Hematopoietic multipotent progenitor cell (in vitro differentiated cells): ENCODE data around the gene KRTAP3-3. TPM values are rescaled to one million over a fixed set of nuclear protein-coding genes. Genes with fewer than 3 reads are reported as not detected.
"Not testable (repeated sequence)": the region's sequence is repeated elsewhere in the genome, so short reads cannot be mapped to it uniquely, and the experiment has no call there.

Experiments
- DNase-seq, 3 donors: peaks; one replicate each; pipeline ENCODE4 v3.0.0-alpha.2; 2011 to 2015; ENCODE audit warnings: low read depth in 2 of 3, low spot score in 2 of 3
- total RNA-seq: library from RNA; depleted of rRNA; stranded (reverse); fragments of >200 nt; gene quantifications from one replicate; pipeline ENCODE4 v1.2.3, GENCODE V29; 2012

The KRTAP3-3 gene
- total RNA-seq = not detected

DNA sequence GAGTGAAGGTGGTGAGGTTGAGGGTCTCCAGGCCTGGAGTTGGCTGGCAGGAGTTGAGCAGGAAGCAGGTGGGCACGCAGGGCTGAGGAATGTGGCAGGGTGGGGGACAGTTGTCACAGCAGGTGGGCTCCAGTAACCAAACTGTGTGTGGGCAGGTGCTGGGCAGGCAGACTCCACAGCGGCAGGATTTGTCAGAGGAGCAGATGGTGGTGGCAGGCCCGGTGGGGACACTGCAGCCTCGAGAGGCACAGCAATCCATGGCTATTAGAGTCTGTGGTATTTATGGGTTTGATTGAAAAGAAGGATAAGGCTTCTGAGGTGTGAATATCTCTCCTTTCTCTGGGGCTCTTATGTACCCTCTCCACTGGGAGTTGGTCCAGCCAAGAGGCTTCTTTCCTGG lies at the start of gene KRTAP3-3:
KRTAP3-3 (minus strand) TSS at position 326 of the 400 bp plus-strand sequence; CDS start at position 259, 67 bp downstream.
- DNase-seq = no peak

DNA sequence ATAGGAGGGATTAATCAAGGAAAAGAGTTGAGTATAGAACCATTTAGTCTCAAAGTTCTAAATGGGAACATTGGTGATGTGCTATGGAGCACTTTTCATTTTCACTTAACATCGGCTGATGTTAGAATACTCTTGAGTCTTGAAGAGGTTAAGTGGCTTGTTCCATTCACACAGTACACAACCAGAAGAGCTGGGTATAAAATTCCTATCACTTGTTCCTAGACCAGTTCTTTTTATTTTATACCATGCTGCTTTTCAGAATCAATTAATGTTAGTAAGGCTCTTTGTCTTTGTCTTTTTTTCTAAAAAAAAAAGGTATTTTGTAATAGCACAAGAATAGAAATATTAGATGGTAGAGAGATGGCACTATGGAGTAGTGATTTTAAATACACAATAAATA lies 49.0 kb upstream of the KRTAP3-3 start:
- no peak for DNase-seq

GRCh38 chr17:41040783-41041571 lies 47.0 kb upstream of the KRTAP3-3 start, which contains the start of gene KRTAP1-1:
Gene KRTAP1-1 (minus strand): TSS chr17:41041450. CDS start chr17:41041397, 53 bp downstream.
- DNase-seq = not testable (repeated sequence)

DNA sequence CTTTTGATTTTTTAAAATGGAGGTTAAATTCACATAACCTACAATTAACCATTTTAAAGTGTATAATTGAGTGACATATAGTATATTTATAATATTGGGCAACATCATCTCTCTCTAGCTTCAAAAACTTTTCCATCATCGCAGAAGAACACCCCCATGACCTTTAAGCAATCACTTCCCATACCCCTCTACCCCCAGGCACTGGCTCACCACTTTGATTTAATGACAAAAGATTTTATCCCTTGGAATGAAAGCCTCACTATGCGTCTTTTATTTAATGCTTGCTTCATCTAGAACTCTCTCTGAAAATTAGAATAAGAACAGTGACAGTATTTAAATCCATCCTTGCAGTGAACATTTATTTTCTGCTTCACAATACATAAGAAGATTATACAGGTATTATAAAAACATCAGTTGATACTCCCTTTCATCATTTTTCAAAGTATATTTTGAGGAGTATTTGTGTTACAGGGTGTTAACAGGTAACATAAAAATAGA lies 43.9 kb upstream of the KRTAP3-3 start:
- DNase-seq = no peak

- DNase-seq = not testable (repeated sequence)
Observed at GRCh38 chr17:41034346-41034935, 40.5 kb upstream of the KRTAP3-3 start, which contains the start of gene KRTAP1-3. Gene KRTAP1-3 (minus strand): TSS chr17:41034874. CDS start chr17:41034821, 53 bp downstream.

DNA sequence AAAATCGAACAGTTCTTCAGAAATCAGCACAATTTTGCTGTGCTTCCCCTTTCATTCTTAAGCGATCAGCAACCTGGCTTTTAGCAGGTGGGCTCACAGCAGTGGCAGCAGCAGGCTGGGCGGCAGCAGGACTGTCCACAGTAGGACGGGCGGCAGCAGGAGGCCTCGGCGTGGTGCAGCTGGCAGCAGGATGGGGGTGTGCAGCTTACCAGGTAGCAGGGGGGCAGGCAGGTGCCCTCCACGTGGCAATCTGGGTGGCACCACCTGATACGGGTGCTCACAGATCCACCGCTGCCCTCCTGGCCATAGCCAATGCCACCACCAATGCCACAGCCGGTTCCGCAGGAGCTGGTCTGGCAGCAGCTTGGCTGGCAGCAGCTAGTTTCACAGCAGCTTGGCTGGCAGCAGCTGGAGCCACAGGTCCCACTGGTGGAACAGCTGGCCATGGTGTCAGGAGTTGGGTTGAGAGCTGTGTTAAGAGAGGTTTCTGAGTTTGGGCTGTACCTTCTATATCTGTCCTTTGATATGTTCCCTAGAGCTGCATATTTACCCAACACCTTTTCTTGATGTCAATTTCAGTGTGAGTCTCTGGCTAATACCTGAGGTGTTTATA lies 35.8 kb upstream of the KRTAP3-3 start, which contains the start of gene KRTAP1-4:
KRTAP1-4 (minus strand) TSS at position 563 of the 613 bp plus-strand sequence; CDS start at position 446, 117 bp downstream.
- DNase-seq = no peak

DNA sequence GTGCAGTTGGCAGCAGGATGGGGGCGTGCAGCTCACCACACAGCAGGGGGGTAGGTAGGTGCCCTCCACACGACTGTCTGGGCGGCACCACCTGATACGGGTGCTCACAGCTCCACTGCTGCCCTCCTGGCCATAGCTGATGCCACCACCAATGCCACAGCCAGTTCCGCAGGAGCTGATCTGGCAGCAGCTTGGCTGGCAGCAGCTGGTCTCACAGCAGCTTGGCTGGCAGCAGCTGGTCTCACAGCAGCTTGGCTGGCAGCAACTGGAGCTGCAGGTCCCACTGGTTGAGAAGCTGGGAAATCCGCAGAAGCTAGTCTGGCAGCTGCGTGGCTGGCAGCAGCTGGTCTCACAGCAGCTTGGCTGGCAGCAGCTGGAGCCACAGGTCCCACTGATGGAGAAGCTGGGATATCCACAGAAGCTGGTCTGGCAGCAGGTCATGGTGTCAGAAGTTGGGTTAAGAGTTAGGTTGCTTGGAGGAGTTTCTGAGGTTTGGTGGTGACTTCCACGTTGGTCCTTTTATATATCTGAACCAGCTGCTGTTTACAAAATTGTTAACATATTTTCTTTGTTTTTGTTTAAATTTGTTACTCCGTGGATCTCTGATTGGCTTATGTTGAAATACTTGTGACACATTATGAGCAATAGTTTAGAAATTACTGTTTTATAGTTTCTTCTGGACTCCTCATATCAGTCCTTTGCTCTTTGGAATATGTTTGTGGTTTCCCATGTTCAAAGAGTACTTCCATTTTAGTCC lies 32.9 kb upstream of the KRTAP3-3 start, which contains the start of gene KRTAP1-5:
KRTAP1-5 (minus strand) TSS at position 494 of the 757 bp plus-strand sequence; CDS start at position 441, 53 bp downstream.
- DNase-seq = no peak

GRCh38 chr17:41024697-41025096 lies 30.7 kb upstream of the KRTAP3-3 start:
- DNase-seq = no peak

GRCh38 chr17:41020336-41020735 lies 26.4 kb upstream of the KRTAP3-3 start:
- no peak for DNase-seq

- DNase-seq = no peak
Observed at GRCh38 chr17:41019415-41019814, 25.5 kb upstream of the KRTAP3-3 start.

- peak in 2 of 3 donors; percentile 3 to 44 for DNase-seq
Observed at GRCh38 chr17:41018541-41018940, 24.6 kb upstream of the KRTAP3-3 start.

GRCh38 chr17:41016578-41017215 lies 22.7 kb upstream of the KRTAP3-3 start:
- DNase-seq = no peak

DNA sequence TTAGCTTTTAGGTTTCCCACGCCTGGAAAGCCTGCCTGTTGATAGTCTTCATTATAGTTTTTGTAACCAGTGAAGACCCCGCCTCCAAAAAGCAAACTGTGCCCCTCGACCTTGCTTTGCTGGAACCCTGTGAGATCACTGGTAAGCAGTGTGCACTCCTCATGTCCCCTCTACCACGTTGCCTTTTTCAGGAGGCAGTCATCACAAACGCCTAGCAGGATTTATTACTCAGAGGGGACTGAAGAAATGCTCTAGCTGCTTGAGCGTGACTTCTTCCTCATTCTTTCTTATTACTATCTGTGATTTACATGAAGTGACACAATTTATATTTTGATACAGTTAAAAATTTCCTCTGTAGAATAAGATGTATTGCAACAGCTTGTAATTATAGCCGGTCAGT lies 21.5 kb upstream of the KRTAP3-3 start:
- no peak for DNase-seq

DNA sequence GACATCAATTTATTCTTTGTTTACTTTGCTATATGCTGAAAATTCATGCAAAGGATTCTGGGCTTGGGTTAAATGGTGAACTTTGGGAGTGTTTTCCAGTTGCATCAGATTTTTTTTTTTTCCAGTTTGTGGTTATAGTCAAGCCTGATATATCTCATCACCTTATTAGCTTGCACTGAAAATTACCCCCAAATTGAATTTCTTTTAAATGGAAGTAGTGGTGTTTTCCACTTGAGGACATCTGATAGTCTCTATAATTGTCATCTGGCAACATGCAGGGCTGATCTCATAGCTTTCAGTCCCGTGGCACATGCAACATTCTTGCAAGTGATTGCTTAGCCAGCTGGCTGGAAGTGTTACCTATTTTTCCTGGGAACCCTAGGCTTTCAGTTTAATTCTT lies 19.6 kb upstream of the KRTAP3-3 start:
- DNase-seq = no peak

DNA sequence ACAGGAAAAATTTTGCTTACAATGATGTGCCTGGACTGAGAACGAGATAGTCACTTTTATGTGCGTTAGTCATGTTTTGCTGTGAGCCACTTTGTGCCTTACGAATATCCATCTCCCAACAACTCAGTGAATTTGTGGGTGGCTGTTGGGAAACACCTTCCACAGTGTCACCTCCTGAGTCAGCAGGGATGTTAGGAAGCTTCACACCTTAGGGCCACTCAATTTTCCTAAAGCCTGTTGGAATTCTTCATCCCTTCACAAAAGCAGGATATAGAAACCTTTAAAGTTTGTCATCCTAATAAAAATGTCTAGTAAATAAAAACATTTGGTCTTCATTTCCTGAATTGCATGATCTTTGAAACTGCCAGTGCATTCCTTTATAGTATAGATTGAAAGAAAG lies 19.2 kb upstream of the KRTAP3-3 start:
- DNase-seq = no peak

DNA sequence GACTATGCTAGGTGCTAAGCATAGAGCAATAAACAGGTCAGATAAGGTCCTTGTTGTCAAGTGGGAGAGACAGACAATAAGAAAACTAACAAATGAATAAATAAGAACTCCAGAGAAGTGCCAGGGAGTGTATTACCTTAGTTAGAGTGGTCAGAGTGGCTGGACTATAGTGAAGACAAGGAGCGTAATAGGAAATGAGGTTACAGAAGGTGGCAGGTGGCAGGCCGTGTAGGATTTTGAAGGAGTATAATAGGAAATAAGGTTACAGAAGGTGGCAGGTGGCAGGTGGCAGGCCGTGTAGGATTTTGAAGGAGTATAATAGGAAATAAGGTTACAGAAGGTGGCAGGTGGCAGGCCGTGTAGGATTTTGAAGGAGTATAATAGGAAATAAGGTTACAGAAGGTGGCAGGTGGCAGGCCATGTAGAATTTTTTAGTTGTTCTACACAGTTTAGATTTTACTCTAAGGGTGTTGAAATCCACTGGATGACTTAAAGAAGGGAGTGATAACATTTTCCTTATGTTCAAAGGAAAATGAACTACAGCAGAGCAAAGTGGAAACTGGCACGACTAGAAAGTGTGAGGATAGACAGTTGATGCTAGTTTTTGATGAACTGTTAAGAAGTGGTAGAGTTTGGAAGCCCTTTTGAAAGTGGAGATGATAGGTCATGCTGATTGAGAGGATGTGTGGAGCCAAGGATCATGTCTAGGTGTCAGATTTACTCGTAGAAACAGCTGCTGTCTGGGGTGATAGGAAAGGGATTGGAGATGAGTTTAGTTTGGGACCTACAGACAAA lies 18.6 kb upstream of the KRTAP3-3 start:
- DNase-seq = no peak

DNA sequence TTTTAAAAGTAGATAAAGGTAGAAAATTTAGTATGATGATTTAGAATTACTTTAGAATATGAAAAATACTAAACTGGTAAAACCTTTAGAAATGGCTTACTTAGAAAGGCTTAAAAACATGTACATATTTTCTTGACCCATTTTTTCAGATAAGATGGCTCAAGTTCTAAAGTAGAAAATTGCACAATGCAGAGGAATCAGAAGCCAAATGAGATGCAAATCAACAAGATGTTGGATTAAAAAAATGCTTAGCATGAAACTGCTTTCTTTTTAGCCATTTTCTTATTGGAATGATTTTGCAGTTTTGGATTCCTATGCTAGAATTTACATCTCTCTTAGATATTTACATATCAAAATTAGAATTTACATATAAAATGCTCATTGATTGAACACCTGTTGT lies 16.5 kb upstream of the KRTAP3-3 start:
- DNase-seq = no peak

DNA sequence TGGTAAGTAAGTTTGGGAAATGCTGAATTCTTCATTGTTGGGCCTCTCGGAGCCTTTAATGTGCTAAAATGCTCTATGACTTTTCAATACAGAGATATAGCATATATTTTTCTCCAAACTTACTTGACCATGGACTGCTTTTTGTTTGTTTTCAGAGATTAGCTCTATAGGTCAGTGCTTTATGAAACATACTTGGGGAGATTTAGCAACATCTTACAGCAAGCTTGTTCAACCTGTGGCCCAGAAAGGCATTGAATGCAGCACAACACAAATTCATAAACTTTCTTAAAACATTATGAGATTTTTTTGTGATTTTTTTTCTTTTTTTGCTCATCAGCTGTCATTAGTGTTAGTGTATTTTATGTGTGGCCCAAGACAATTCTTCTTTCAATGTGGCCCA lies 16.0 kb upstream of the KRTAP3-3 start:
- no peak for DNase-seq

GRCh38 chr17:41009301-41009760 lies 15.4 kb upstream of the KRTAP3-3 start:
- DNase-seq = no peak
